Thoracic aorta (tissue), 2 donors: ENCODE measurements around the gene NXT1. TPM values are rescaled to one million over a fixed set of nuclear protein-coding genes. Genes with fewer than 3 reads are reported as not detected.

ENCODE experiments used
- ATAC-seq: fragments of 150-250 bp; one replicate; pipeline ENCODE4 v1.8.0; 2017; ENCODE audit warnings: low read depth; ENCODE audit not compliant: insufficient number of reproducible peaks, low FRiP score
- DNase-seq: peaks from one replicate; pipeline ENCODE4 v3.0.0-alpha.2; 2020; ENCODE audit warnings: low spot score
- H3K27ac ChIP-seq, 2 donors: fragments of 200-600 bp; sonication (generic); 1 replicate in 1 of 2; 2 replicates in 1 of 2; pipeline ENCODE4 v1.5.1; 2016; ENCODE audit warnings: mild to moderate bottlenecking in 2 of 2, moderate library complexity in 2 of 2
- H3K27me3 ChIP-seq: fragments of 200-600 bp; sonication (generic); replicated peaks from 2 replicates; pipeline ENCODE4 v1.6.0; 2016; ENCODE audit warnings: mild to moderate bottlenecking; ENCODE audit not compliant: insufficient read depth
- H3K36me3 ChIP-seq: fragments of 200-600 bp; sonication (generic); one replicate; pipeline ENCODE4 v1.5.1; 2016
- H3K4me1 ChIP-seq, 2 donors: fragments of 200-600 bp; sonication (generic); 1 replicate in 1 of 2; 2 replicates in 1 of 2; pipeline versions ENCODE4 v1.5.1 to v1.6.0; 2016; ENCODE audit warnings: low read depth in 2 of 2, mild to moderate bottlenecking in 1 of 2; ENCODE audit not compliant: control insufficient read depth in 1 of 2
- H3K4me3 ChIP-seq: fragments of 200-600 bp; sonication (generic); 2 replicates; pipeline ENCODE4 v1.5.1; 2016; ENCODE audit warnings: mild to moderate bottlenecking
- H3K9me3 ChIP-seq: fragments of 200-600 bp; sonication (generic); 2 replicates; pipeline ENCODE4 v1.5.1; 2016
- CTCF ChIP-seq: fragments of 200-600 bp; sonication (generic); IDR thresholded peaks from one replicate; pipeline ENCODE4 v1.5.1; 2019; ENCODE audit warnings: antibody characterized with exemption
- total RNA-seq, 2 donors: library from RNA; depleted of rRNA; stranded (reverse); fragments of >200 nt; gene quantifications; one replicate each; pipeline versions ENCODE4 v1.1.0 to v1.2.3, GENCODE V29; 2016

NXT1 gene
- total RNA-seq, 2 donors from 2014 or later = 21.8 to 79.6 TPM

DNA sequence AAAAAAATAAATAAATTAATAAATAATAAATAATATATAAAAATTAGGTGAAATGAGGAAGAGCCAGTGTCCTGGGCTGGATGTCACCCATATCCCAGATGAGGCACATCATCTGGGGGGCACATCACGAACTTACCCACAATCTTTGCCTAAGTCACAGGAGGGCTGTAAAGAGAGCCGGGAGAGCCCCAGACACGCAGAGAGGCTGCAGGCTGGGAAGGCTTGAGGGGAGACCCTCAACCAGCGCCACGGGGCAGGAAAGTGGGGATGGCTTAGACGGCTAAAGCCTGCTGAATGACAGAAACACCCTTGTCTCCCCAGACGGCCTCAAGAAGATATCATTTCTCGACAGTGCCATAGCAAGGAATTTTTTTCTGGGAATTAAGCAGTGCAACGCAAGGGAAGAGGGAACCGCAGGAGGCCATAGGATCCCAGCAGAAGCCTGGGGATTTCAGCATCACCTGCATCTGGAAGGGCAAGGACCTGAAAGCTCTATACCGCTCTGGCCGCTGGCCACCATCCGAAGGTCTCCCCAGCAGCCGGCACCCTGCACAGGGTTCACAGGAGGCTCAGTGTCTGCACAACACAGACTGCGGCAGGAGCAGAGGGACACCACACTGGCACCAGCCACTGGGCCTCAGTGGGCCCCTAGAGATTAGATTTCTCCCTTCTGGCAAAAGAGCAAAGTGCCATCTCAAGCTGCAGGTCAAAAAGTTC, 22.8 kb upstream of the NXT1 start:
- Histone ChIP-seq H3K4me3 (no peak overlapping the region), H3K9me3 (no peaks in the 10 kb centered on the region), H3K4me1 (no peaks in the 10 kb centered on the region), H3K36me3 (no peaks in the 10 kb centered on the region), H3K27me3 (no peaks in the 10 kb centered on the region), H3K27ac (no peak overlapping the region)
- DNase-seq (no peak), ATAC-seq (no peak)
- TF ChIP-seq CTCF = no peak

DNA sequence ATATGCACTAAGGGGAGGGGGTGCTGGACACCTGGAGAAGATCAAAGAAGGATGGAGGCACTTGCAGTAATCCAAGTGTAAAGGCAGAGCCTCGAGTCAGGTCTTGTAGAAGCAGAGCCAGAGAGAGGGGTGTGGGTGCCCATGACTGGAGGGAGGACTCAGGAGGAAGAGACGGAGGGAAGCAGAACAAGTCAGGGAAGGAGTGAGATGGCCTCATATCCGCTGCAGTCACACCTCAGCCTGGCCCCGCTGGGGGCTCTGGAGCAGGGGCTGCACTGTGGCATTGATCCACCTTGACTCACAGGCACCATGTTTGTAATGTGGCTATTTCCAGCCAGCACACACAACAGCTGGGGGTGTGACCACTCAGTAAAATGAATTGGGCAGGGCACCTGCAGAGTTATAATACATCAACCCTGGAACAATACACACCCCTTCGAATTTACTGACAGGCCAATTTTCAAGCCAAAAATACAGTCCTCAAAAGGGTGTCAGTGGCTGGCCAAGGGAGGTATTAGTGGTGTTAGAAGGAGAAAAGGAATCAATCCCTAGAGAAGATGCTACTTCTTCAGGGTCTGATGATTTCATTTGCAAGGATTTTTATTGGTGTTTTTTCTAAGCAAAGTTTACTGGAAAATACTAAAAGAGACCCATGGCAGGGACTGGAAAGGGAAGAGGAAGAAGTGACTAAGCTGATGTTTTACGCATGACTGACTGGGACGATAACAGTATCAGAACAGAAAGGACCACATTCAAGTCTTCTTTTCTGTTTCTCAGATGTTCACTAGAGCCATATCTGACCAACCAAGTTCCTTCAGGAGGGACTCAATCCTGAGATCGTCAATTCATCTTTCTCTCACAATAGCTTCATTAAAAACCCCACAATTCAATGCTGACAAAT, 18.9 kb upstream of the NXT1 start:
- H3K4me3 ChIP-seq = no peak overlapping the region
- no peak for TF ChIP-seq CTCF
- H3K4me1 ChIP-seq = no peaks in the 10 kb centered on the region
- no peaks in the 10 kb centered on the region for H3K36me3 ChIP-seq
- no peaks in the 10 kb centered on the region for H3K9me3 ChIP-seq
- H3K27ac ChIP-seq = no peak overlapping the region
- ATAC-seq (no peak), DNase-seq (no peak)
- H3K27me3 ChIP-seq = no peaks in the 10 kb centered on the region

DNA sequence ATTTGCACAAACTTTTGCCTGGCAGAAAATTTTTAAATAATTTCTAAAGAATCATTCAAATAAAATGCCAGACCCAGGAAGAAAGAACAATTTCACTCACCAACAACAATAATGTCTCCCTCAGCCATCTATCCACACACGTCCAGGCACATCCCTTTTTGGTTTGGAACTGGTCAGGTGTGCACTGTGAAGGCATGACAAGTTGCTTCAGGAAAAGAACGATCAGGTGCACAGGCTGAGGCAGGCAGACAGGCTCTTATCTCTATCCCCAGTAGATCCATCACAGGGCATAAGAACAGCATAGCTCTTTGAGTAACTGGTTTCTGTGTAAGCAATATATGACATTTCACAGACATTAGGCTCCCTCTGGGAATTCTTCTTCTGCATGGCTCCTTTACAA, 18.1 kb upstream of the NXT1 start:
- no peak for DNase-seq
- ATAC-seq = no peak
- Histone ChIP-seq H3K4me1 (no peaks in the 10 kb centered on the region), H3K27ac (no peak overlapping the region), H3K27me3 (no peaks in the 10 kb centered on the region), H3K4me3 (no peak overlapping the region), H3K9me3 (no peaks in the 10 kb centered on the region), H3K36me3 (no peaks in the 10 kb centered on the region)
- TF ChIP-seq CTCF = no peak

GRCh38 chr20:23334111-23334510, 16.5 kb upstream of the NXT1 start:
- H3K9me3 ChIP-seq = no peaks in the 10 kb centered on the region
- DNase-seq (no peak), ATAC-seq (no peak)
- no peaks in the 10 kb centered on the region for H3K36me3 ChIP-seq
- H3K4me3 ChIP-seq = no peak overlapping the region
- no peak overlapping the region for H3K27ac ChIP-seq
- no peak for TF ChIP-seq CTCF
- H3K4me1 ChIP-seq = no peaks in the 10 kb centered on the region
- no peaks in the 10 kb centered on the region for H3K27me3 ChIP-seq

GRCh38 chr20:23335521-23335920, 15.1 kb upstream of the NXT1 start:
- DNase-seq = no peak
- Histone ChIP-seq H3K4me3 (no peak overlapping the region), H3K36me3 (no peaks in the 10 kb centered on the region), H3K27me3 (no peaks in the 10 kb centered on the region), H3K27ac (no peak overlapping the region), H3K9me3 (no peaks in the 10 kb centered on the region), H3K4me1 (no peaks in the 10 kb centered on the region)
- no peak for ATAC-seq
- TF ChIP-seq CTCF = no peak
